T-helper 22 cell (primary cell): ENCODE results near the gene POLR2L.
A peak's percentile ranks its signal among the peaks of the same experiment; 100 is the strongest.

Experiments
- DNase-seq: peaks from one replicate; pipeline ENCODE4 v3.0.0-alpha.2; 2020; ENCODE audit warnings: low read depth

Gene POLR2L

DNA sequence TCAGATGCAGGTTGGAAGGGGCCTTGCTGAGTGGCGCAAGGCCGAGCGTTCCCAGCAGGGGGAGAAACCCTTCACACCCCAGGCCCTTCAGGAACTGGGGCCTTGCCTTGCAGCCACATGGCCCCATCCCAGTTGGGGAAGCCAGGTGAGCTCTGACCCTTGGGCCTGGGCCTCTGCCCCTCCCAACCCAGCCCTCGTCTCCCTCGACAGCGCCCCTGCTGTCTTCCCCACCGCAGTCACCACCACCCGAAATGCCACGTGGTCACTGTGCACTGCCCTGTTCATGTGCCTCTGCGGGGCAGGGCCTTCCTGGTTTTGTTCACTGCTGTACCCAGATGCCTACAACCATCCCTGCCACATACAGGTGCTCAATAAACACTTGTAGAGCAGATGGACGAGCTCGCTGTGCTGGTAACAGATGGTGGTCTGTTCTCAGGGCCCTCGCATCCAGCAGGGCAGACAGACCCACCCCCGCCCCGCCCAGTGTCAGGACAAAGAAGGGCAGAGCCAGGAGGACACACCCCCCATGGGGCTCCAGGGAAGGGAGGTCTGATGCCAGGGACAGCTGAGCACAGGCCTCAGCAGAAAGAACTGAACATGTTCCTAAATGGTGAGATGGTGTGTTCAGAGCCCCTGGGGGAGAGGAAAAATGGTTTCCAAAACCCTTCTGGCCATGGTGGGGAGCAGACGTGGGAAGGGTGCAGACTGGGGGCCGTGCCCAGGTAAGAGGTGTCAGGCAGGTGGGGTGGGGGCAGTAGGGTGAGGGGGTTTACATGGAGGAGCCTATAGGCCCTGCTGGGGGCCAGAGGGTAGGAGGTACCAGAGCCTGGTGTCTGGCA lies 3.7 kb downstream of the POLR2L start:
- DNase-seq: no peak

DNA sequence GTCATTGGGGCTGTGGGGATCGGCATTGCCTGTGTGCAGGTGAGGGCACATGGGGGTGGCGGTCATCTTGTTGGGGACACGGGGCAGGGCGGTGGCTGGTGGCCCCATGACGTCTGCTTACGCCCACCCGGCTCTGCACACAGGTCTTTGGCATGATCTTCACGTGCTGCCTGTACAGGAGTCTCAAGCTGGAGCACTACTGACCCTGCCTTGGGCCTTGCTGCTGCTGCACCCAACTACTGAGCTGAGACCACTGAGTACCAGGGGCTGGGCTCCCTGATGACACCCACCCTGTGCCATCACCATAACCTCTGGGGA lies 4.4 kb downstream of the POLR2L start:
- DNase-seq: no peak

DNA sequence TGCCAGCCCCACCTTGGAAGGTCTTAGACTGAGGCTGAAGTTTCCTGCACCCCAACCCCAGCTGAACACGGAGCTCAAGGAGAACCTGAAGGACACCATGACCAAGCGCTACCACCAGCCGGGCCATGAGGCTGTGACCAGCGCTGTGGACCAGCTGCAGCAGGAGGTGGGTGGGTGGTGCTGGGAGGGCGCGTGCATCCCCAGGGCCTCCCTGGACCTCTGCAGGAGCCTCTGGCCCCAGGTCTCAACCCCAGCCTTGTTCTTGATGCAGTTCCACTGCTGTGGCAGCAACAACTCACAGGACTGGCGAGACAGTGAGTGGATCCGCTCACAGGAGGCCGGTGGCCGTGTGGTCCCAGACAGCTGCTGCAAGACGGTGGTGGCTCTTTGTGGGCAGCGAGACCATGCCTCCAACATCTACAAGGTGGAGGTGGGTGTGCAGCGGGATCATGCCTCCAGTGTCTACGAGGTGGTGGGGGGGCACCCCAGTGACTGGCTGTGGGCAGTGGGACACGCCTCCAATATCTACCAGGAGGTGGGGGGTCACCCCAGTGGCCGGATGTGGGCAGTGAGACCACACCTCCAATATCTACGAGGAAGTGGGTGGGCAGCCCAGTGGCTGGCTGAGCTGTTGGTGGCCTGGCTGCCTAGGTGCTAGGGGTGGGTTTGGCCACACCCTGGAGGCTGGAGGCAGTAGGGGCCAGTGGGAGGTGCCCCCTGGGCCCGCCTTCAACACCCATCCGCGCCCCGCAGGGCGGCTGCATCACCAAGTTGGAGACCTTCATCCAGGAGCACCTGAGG lies 4.9 kb downstream of the POLR2L start:
- no peak for DNase-seq

DNA sequence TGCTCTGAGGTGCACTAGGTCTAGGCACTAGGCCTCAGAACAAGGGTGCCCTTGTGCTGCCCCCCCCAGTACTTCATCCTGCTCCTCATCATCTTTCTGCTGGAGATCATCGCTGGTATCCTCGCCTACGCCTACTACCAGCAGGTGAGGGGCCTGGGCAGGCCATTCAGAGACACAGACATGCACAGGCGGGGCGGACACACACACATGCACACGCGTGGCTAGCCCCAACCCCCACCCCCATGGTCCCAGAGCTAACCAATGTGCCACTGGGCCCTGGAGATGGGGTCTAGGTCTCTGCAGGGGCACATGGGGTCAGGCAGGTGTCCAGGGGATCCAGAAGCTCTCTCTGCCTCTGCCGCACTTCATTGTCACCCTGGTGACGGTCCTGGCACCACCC lies 5.6 kb downstream of the POLR2L start:
- no peak for DNase-seq

DNA sequence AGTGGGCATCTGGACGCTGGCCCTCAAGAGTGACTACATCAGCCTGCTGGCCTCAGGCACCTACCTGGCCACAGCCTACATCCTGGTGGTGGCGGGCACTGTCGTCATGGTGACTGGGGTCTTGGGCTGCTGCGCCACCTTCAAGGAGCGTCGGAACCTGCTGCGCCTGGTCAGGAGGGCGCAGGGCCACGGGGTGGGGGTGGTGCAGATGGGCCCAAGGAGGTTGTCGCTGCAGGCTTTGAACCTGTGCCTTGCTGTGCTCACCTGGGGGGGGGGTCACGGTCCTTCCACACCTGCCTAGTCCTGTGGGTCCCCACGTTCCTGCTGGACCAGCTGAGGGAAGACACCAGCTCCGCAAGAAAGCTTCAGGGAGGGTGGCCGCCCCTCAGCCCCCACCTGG lies 6.1 kb downstream of the POLR2L start:
- DNase-seq: no peak

DNA sequence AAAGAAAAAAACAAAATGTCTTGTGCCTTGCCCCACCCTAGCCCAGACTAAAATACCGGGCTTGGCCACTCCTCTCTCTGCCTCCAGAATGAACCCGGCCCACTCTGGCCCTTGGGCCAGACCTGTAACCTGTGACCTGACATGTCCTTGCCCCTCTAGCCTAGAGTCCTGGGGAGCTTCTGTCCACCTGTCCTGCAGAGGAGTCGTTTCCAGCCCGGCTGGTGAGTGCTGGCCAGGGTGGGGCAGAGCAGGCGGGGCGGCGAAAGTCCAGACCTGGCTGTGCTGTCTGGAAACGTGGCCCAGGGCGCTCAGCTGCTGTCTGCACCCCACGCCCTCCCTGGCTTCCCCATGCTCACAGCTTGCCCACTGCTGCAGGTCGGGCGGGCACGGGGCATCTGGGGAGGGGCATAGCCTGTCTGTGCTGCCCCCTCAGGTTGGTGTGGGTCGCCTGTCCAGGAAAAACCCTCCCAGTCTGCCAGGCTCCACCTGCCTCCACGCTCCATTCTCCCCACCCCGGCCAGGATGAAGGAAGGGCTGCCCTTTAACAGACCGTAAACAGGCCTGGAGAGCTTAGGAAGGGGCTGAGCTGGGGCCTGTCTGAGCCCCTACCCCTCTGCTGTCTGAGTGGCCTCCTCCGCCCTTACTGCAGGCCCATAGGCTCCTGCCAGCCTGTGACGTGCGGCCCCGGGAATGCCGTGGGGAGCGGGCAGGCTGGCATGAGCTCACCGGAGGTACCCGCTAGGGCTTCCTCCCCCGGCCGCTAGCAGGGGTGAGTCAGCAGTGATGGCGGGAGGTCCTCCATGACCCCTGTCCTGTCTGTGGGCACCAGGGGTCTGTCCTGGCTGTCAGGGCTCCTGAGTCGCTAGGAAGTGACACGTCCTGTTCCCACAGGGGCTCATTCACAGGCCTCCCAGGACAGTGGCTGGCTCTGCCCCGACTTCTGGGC lies 7.7 kb downstream of the POLR2L start:
- no peak for DNase-seq

DNA sequence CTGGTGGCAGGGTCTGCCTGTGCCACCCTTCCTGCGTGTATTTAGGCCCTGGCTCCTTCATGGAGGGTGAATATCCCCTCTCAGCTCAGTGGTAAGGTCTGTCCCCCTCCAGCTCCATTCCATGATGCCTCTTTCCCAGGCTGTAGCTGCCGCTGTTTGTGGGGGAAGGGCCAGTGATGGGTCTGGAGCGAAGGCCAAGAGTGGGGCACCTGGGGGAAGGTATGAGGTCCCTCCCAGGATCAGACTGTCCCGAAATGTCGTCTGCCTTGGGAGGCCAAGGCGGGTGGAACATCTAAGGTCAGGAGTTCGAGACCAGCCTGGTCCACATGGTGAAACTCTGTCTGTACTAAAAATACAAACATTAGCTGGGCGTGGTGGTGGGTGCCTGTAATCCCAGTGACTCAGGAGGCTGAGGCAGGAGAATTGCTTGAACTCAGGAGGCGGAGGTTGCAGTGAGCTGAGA lies 8.4 kb downstream of the POLR2L start:
- DNase-seq: no peak

DNA sequence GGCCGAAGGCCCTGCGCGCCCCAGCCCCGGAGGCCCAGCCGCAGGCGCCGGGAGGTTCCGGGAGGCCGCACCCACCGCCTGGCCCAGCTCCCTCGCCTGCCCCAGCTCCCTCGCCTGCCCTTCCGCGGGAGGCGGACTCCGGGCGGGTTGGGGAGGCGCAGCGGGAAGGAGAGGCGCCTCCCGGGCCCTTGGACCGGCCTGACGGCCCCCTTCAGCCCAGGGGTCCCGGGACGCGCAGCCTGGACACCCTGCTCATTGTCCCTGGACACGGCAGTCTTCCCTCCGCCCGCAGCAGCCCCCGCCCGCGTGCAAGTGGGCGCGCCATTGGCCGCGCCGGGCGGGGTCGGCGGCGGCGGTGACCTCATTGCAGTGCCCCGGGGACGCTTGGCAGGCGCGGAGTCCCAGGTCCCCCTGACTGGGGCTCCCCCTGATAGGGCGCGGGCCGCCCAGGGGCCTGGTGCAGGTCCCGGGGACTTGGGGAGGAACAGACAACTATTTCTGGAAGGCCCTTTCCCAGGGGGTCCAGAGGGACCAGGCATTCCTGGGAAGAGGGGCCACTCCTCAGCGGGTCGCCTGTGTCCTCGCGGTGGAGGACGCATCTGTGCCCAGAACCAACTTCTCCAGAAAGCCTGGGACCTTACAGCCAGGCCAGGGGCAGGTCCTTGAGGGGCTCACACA lies 9.1 kb downstream of the POLR2L start:
- peak; percentile 37 for DNase-seq

DNA sequence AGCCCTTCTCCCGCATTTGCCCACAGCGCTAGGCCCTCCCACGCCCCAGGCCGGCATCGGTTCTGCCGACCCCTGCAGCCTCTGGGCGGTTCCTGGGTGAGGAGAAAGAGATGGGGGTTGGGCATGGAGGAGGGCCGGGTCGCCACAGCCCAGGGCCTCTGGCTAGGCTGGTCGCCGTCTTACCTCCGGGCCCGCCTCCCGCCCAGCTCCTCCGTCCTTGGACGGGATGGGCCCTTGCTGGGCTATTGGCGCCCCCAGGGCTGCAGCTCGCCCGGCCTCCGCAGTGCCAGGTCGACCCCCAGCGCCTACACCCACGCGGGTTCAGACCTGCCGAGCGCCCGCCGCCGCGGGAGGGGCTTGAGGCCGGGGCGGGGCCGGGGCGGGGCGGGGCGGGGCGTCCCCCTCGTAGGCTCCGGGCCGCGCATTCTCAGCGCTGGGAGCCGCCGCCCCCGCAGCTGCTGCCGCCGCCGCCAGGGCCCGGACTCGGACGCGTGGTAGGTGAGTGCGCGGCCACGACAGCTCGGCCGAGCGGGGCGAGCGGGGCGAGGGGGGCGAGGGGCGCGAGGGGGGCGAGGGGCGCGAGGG lies 9.7 kb downstream of the POLR2L start, which contains the start of gene CD151:
TSS of gene CD151 (plus strand) at position 424 of the 585 bp plus-strand sequence. CDS start 3,118 bp downstream, outside the sequence.
- DNase-seq: no peak

DNA sequence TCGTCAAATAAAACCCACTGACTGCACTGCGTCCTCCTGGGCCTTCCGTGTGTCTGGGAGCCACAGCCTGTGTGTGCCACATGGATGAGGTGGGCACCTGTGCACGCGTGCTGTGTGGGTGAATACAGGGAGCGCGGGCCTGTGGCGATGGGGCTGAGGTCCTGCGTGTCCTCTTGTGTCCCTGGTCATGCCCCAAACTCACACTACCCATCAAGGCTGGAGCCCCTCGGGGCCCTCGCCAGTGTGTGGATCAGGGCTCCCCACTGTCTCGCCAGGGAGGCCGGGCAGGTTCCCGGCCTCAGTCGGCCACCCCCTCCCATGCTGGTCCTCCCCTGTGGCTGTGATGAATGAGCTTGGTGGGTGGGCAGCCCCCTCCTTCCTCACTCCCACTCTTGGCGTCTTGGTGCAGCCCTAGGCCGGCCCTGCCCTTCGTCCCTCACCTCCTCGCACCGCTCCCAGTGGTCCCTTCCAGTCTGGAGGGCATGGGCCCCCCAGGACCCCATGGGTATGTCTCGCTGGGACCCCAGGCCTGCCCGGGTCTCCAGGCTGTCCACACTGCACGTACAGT lies 10.3 kb downstream of the POLR2L start:
- no peak for DNase-seq

DNA sequence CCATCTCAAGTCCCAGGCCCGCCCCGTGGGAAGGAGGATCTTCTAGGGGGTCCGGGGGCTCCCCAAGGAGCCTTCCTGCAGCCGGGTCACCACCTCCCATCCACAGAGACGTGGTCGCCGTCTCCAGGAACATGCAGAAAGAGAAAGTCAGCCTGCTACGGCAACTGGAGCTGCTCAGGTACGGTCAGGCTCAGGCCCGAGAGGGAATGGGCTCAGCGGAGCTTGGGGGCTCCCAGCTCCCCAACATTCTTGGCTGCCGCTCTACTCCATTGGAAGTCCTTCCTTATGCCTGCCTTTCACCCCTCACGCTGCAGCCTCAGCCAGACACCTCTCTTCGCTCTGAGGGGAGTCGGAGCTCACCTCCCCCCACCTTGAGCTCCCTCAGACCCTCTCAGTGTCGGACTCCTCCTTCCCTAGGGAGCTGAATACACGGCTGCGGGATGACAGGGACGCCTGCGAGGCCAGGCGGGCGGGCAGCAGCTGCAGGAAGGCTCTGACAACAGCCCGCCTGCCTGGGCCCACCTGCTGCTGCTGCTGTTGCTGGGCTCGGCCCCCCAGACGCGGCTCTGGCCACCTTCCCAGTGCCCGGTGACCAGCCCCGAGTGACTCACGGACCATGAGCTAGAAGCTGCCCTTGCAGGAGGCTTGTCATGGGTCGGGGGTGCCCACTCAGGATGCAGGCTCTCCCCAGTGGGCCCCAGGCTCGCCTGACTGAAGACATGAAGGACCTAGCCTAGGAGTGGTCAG lies 11.0 kb downstream of the POLR2L start:
- no peak for DNase-seq

DNA sequence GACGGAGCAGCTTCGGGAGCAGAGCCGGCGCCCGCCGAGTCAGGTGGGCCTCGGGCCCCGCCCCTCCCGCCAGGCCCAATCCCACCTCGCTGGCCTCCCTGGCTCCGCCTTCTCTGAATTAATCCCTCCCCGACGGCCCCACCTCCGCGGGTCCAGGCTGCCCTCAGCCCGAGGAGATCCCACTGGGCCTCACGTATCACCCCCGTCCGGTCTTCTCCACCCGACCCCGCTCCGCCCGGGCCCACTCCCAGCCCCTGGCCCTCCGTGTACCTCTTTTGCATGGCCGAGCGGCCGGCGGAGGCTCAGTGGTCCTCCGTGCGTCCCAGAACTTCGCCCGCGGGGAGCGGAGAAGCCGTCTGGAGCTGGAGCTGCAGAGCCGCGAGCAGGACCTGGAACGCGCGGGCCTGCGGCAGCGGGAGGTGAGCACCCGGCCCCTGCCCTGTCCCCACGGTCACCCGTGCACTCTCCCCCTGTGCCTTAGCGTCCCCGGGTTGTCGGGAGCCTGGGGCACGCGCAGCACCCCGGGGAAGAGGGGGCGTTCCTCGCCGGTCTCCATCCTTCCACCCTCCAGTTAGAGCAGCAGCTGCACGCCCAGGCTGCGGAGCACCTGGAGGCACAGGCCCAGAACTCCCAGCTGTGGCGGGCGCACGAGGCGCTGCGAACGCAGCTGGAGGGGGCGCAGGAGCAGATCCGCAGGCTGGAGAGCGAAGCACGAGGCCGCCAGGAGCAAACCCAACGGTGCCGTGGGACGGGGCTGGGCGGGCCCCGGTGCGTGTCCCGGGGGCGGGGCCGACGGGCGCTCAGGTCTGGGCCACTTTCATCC lies 11.8 kb downstream of the POLR2L start:
- DNase-seq: peak; percentile 52

DNA sequence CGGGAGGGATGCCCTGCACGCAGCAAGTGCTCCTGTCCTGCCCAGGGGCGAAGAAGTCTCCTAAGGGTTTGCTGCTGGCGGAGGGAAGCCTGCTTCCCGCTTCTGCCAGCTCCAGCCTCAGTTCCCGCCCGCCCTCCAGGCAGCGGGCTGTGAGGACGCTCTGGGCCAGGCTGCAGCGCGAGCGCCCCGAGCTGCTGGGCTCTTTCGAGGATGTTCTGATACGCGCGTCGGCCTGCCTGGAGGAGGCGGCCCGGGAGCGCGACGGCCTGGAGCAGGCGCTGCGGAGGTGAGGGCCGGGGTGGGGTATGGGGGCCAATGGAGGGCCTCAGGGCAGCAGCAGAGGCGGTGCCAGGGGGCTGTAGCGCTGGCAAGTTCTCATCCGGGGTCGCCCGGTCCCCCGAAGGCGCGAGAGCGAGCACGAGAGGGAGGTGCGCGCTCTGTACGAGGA lies 12.5 kb downstream of the POLR2L start:
- DNase-seq: no peak

DNA sequence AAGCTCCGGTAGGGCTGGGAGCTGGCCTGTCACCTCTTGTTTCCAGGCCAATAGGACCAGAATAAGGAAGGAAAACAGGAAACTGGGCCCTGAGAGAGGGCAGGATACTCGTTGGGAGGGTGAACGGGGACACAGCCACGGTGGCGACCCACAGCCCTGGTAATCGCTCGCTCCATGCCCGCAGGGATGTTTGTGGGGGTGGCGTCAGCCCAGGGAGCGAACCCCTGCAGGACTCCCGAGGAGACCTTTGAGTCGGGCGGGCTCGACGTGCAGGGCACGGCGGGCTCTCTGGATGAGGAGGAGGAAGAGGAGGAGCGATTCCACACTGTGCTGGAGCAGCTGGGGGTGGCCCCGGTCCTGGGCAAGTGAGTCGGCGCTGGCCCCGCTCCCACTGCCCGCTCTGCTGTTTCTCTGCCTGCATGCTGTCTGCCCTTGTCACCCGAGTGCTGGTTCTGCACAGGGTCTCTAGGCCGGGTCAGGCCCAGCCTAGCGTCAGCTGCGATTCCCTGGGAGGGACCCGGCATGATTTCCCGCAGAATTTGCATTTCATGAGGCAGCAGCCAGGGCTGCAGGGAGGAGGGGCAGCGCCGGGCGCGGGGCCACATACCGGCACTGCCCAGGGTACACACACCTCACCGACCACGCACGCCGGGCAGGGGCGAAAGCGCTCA lies 13.0 kb downstream of the POLR2L start:
- DNase-seq: no peak

DNA sequence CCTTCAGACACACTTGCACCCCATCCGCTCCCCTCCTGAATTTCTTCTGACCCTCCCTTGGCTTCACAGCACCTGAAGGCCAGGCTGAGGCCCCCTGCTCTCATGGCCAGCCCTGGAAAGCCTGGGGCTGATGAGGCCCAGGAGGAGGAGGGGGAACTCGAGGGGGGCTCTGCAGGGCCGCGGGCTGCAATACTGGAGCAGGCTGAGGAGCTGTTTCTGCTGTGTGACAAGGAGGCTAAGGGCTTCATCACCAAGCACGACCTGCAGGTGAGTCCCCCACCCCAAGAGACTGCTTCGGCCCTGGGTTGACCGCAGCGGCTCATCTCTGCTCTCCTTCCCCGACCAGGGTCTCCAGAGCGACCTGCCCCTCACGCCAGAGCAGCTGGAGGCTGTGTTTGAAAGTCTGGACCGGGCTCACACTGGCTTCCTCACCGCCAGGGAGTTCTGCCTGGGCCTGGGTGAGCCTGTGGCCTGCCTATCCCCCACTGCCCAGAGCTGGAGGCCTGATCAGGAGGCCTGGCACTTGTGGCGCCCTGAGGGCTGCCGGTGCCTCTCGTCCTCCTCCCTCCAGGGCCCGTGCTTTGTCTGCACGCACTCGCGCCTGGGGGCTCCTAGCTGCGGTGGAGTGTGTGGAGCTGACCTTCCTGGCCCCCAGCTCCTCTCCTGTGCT lies 13.7 kb downstream of the POLR2L start:
- no peak for DNase-seq

DNA sequence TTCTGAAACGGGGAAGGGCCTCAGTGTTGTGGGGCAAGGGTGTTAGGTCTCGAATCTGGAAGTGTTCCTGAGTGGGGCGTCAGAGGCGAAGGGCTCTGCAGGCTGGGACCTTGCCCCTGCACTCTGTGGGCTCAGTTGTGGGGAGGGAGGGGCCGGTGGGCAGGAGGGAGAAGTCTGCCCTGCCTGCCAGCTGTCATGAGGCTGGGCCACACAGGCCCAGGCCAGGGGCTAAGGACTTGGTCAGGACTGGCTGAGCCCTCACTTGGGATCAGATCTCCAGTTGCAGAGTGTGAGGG lies 14.5 kb downstream of the POLR2L start, which contains the start of gene CRACR2B:
TSS of gene CRACR2B (plus strand) at position 23 of the 296 bp plus-strand sequence. CDS start 689 bp downstream, outside the sequence.
- no peak for DNase-seq

DNA sequence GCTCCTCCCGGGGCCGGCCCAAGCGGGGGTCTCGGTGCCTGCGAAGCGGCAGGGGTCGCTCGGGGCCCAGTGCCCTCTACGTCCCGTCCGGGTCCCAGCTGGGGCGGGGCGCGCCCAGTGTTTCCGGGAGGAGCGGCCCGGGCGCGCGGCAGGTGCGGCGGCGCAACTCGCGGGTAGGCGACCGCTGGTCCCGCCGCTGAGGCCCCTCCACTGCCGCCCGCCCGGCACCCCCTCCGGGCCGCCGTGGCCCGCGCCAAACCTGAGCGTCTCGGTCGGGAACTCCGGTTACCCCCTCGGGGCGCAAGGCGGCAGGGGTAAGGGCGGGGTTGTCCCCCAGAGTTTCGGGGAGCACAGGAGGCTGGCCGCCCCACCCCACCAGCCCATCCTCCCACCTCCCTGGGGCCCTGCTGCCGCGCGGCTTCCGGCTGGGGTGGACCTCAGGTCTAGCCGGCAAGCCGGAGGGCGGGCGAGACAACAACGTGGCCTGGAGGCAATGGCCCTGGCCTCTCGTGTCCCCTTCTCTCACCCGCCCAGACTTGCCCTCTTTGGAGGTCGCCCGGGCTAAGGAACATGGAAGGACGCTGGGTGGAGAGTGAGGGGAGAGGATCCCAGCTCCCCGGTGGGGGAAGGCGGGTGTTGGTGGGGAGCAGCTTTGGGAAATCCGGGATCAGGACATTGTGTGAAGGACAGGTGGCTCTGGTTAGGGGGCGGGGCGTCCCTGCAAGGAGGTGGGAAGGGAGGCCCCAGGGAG lies 15.0 kb downstream of the POLR2L start:
- no peak for DNase-seq
